Mononuclear cell (primary cell): Measurements from ENCODE around the gene SUOX. TPM values are rescaled to one million over a fixed set of nuclear protein-coding genes. Genes with fewer than 3 reads are reported as not detected.

Experiments
- H3K27me3 ChIP-seq: 2 replicates; pipeline ENCODE4 v1.6.0; 2011; ENCODE audit warnings: low read length, control low read depth; ENCODE audit not compliant: insufficient read depth
- H3K4me1 ChIP-seq: 2 replicates; pipeline ENCODE4 v1.5.1; 2011; ENCODE audit warnings: mild to moderate bottlenecking, low read length, control low read depth; ENCODE audit not compliant: insufficient read depth
- H3K4me3 ChIP-seq: 2 replicates; pipeline ENCODE4 v1.5.1; 2011; ENCODE audit warnings: mild to moderate bottlenecking, low read length, moderate library complexity
- H3K9me3 ChIP-seq: 2 replicates; pipeline ENCODE4 v1.5.1; 2011; ENCODE audit warnings: low read depth, mild to moderate bottlenecking, control low read depth, low read length
- total RNA-seq: library from RNA; depleted of rRNA; stranded (reverse); fragments of >200 nt; gene quantifications from one replicate; pipeline ENCODE4 v1.2.3, GENCODE V29; 2012

Gene SUOX
- total RNA-seq, 1 donor = 2.4 TPM

DNA sequence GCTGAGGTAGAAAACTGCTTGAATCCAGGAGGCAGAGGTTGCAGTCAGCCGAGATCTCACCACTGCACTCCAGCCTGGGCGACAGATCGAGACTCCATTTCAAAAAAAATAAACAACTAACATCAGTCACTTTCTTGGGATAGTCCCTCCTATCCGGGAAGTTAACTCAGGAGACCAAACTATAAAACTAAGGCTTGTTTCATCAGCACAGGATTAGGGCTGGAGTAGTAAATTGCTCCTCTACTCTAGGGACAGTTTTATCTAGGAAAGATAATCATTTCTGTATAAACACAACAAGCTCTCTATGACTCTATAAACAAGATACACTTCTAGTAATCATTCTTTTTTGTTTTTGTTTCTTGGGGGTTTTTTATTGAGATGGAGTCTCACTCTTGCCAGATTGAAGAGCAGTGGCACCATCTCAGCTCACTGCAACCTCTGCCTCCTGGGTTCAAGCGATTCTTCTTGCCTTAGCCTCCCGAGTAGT lies 56.4 kb downstream of the SUOX start:
- Histone ChIP-seq H3K4me3 (no peak overlapping the region), H3K27me3 (no peaks in the 10 kb centered on the region), H3K9me3 (no peaks in the 10 kb centered on the region), H3K4me1 (no peaks in the 10 kb centered on the region)

Other genes starting within 250 kb of the SUOX start
- 59.7 TPM for gene SARNP, start 179.6 kb upstream of the SUOX start, total RNA-seq
- gene ORMDL2, start 179.2 kb upstream of the SUOX start, total RNA-seq = 6.8 TPM
- gene DNAJC14, start 167.7 kb upstream of the SUOX start, total RNA-seq = 23.5 TPM
- gene MMP19, start 154.3 kb upstream of the SUOX start, total RNA-seq = 4.2 TPM
- 21.2 TPM for gene PYM1, start 69.4 kb upstream of the SUOX start, total RNA-seq
- gene DGKA, start 66.1 kb upstream of the SUOX start, total RNA-seq = 329 TPM
- not detected for gene PMEL, start 31.2 kb upstream of the SUOX start, total RNA-seq
- gene CDK2, start 30.4 kb upstream of the SUOX start, total RNA-seq = 6.9 TPM
- 25.1 TPM for gene RAB5B, start 23.2 kb upstream of the SUOX start, total RNA-seq
- gene IKZF4, start 23.8 kb downstream of the SUOX start, total RNA-seq = 1.3 TPM
- 1,312 TPM for gene RPS26, start 44.6 kb downstream of the SUOX start, total RNA-seq
- gene ERBB3, start 82.9 kb downstream of the SUOX start, total RNA-seq = 1.4 TPM
- gene PA2G4, start 107.3 kb downstream of the SUOX start, total RNA-seq = 103 TPM
- 5,493 TPM for gene RPL41, start 119.4 kb downstream of the SUOX start, total RNA-seq
- gene ZC3H10, start 121.0 kb downstream of the SUOX start, total RNA-seq = 8.6 TPM
- 62.1 TPM for gene ESYT1, start 131.0 kb downstream of the SUOX start, total RNA-seq
- 2.1 TPM for gene MYL6B, start 155.3 kb downstream of the SUOX start, total RNA-seq
- gene MYL6, start 161.1 kb downstream of the SUOX start, total RNA-seq = 729 TPM
- gene SMARCC2, start 192.2 kb downstream of the SUOX start, total RNA-seq = 61.1 TPM
- gene RNF41, start 224.6 kb downstream of the SUOX start, total RNA-seq = 34.3 TPM
- 8.9 TPM for gene NABP2, start 227.1 kb downstream of the SUOX start, total RNA-seq
- gene SLC39A5, start 232.8 kb downstream of the SUOX start, total RNA-seq = not detected